ENCODE measurements around the gene PGM5. TPM values are rescaled to one million over a fixed set of nuclear protein-coding genes. Genes with fewer than 3 reads are reported as not detected.

The PGM5 gene
- total RNA-seq, 4 donors from 2014 or later = 573 to 742 (median 607) TPM

DNA sequence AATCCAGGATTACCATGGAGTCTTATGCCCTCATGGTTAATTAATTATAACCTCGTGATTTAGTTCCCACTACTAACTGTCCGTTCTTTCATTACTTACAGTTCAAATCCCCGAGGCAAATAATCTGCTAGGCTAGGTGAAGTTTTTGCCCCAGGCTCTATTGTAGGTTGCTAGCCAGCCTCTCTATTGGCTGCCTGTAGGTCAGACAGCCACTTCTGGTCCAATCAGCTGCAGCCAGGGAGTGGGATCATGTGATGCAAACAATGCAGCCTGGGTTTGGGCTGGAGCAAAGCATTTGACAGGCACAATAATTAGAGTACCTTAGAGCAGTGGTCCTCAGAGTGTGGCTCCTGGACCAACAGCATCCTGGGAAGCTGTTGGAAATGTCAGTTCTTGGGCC is 166.5 kb downstream of the PGM5 start:
- H3K27ac ChIP-seq (replicated peaks in 1 of 4) = peak overlapping the region; percentile 45 to 89 (median 73)
- intact Hi-C loops (cut with DNase I) = no loop called here
- H3K27me3 ChIP-seq = no peaks in the 10 kb centered on the region
- H3K4me1 ChIP-seq = peaks cover 0 to 33% (median 9%) of the 10 kb centered on the region in 4 donors
- no peak for DNase-seq (ENCODE audit: extremely low spot score)
- H3K36me3 ChIP-seq = peaks cover 0 to 36% (median 9%) of the 10 kb centered on the region in 4 donors
- TF ChIP-seq POLR2A (IDR thresholded peaks at IDR 0.05; ENCODE audit: low read depth) (no peak), EP300 (IDR thresholded peaks at IDR 0.05) (no peak), POLR2AphosphoS5 (IDR thresholded peaks at IDR 0.05) (no peak)
- TF ChIP-seq, protein P1, sequence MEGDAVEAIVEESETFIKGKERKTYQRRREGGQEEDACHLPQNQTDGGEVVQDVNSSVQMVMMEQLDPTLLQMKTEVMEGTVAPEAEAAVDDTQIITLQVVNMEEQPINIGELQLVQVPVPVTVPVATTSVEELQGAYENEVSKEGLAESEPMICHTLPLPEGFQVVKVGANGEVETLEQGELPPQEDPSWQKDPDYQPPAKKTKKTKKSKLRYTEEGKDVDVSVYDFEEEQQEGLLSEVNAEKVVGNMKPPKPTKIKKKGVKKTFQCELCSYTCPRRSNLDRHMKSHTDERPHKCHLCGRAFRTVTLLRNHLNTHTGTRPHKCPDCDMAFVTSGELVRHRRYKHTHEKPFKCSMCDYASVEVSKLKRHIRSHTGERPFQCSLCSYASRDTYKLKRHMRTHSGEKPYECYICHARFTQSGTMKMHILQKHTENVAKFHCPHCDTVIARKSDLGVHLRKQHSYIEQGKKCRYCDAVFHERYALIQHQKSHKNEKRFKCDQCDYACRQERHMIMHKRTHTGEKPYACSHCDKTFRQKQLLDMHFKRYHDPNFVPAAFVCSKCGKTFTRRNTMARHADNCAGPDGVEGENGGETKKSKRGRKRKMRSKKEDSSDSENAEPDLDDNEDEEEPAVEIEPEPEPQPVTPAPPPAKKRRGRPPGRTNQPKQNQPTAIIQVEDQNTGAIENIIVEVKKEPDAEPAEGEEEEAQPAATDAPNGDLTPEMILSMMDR (IDR thresholded peaks at IDR 0.05) = no peak
- peaks cover 0 to 3% (median 1%) of the 10 kb centered on the region in 4 donors for H3K9me3 ChIP-seq
- H3K4me3 ChIP-seq = no peak overlapping the region
- WGBS = 92% methylated on average over 3 of the region's 3 CpGs

DNA sequence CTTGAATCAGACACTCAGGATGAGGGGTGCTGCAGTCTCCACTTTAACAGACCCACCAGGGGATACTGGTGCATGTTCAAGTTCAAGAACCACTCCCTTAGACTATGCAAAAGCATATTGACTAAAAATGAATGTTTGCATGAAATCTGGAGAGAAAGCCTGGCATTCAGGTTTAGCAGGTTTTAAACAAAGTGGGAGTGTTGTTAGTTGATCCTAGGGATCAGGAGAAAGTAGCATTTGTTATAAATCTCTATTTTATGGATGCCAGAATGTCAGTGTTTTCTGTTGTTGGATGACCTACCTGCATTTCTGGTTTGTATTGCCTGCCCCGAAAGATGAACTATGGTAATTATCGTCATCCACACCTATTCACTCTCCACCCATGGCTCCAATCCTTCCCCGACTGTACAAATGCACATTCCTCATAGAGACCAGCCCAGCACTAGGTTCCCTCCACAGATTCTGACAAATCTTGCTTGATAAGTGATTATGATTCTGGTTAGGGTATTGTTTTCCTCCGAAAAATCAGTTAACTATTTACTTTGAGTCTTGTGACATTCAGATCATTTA is 167.0 kb downstream of the PGM5 start:
- peak overlapping the region; percentile 50 to 89 (median 73) for H3K27ac ChIP-seq (replicated peaks in 1 of 4)
- DNase-seq (ENCODE audit: extremely low spot score) = no peak

DNA sequence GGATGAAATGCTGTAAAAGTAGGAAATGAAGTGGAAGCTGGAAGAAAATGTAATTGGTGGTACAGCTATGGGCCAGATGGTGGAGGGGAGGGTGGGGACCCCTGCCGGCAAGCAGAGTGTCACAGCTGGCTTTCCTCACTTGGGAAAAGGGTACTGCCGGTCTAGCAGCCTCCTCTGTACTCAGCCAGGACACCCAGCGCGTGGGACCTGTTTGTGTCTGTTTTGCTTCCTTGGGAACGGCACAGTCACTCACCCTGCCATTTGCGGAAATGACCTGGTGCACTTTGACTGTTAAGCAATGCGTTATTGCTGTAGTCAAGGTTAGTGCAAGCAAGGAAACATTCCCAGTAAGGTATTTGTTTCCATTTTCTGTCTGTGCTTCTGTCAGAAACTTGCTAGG is 174.2 kb downstream of the PGM5 start:
- intact Hi-C loops (cut with DNase I) = no loop called here
- Histone ChIP-seq H3K27me3 (no peaks in the 10 kb centered on the region), H3K27ac (replicated peaks in 1 of 4) (peak overlapping the region; percentile 85 to 89 (median 86)), H3K4me3 (no peak overlapping the region), H3K9me3 (no peaks in the 10 kb centered on the region), H3K36me3 (peaks cover 0 to 58% (median 16%) of the 10 kb centered on the region in 4 donors), H3K4me1 (peaks cover 23 to 81% (median 60%) of the 10 kb centered on the region in 4 donors)
- WGBS = 19% methylated on average over 7 of the region's 7 CpGs
- DNase-seq (ENCODE audit: extremely low spot score) = no peak
- TF ChIP-seq POLR2A (IDR thresholded peaks at IDR 0.05; ENCODE audit: low read depth) (no peak), EP300 (IDR thresholded peaks at IDR 0.05) (peak; percentile 94), POLR2AphosphoS5 (IDR thresholded peaks at IDR 0.05) (peak; percentile 90 to 91)
- TF ChIP-seq, protein P1 (IDR thresholded peaks at IDR 0.05) = peak; percentile 35 to 50 (median 41)

More for the DNA sequence above, 167.0 kb downstream of the PGM5 start:
- Histone ChIP-seq H3K4me3 (no peak overlapping the region), H3K27me3 (no peaks in the 10 kb centered on the region), H3K9me3 (no peaks in the 10 kb centered on the region), H3K4me1 (peaks cover 0 to 38% (median 13%) of the 10 kb centered on the region in 4 donors), H3K36me3 (peaks cover 0 to 37% (median 7%) of the 10 kb centered on the region in 4 donors)
- intact Hi-C loops (cut with DNase I) = no loop called here
- TF ChIP-seq POLR2A (IDR thresholded peaks at IDR 0.05; ENCODE audit: low read depth) (no peak), POLR2AphosphoS5 (IDR thresholded peaks at IDR 0.05) (no peak), EP300 (IDR thresholded peaks at IDR 0.05) (no peak)
- TF ChIP-seq, protein P1 (IDR thresholded peaks at IDR 0.05) = no peak
- WGBS = 81% methylated on average over 4 of the region's 4 CpGs

DNA sequence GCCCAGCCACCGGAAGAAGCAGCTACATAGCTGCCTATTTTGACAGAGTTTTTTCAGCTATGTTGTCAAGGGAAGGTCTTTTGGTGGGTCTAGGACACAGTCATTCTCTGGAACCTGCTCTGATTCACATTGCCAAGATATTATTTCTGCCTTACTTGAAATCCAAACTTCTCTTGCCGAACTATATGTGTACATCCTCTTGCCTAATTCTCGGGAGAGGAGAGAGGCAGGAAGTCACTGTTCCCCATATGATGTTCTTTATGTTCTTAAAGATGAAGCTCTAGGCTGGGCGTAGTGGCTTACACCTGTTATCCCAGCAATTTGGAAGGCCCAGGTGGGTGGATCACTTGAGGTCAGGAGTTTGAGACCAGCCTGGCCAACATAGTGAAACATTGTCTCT is 175.7 kb downstream of the PGM5 start:
- peaks cover 30 to 94% (median 70%) of the 10 kb centered on the region in 4 donors for H3K4me1 ChIP-seq

More for the DNA sequence above, 175.7 kb downstream of the PGM5 start:
- intact Hi-C loops (cut with DNase I) = no loop called here
- 52% methylated on average over 4 of the region's 4 CpGs for WGBS
- Histone ChIP-seq H3K27me3 (no peaks in the 10 kb centered on the region), H3K36me3 (peaks cover 0 to 47% (median 16%) of the 10 kb centered on the region in 4 donors), H3K4me3 (no peak overlapping the region), H3K27ac (replicated peaks in 1 of 4) (peak overlapping the region; percentile 85 to 89 (median 86)), H3K9me3 (no peaks in the 10 kb centered on the region)
- TF ChIP-seq POLR2A (IDR thresholded peaks at IDR 0.05; ENCODE audit: low read depth) = no peak
- no peak for TF ChIP-seq POLR2AphosphoS5 (IDR thresholded peaks at IDR 0.05)
- TF ChIP-seq, protein P1 (IDR thresholded peaks at IDR 0.05) = no peak
- TF ChIP-seq EP300 (IDR thresholded peaks at IDR 0.05) = no peak
- DNase-seq (ENCODE audit: extremely low spot score) = no peak
